H1 (cell line): ENCODE measurements around the gene MID1. TPM values are rescaled to one million over a fixed set of nuclear protein-coding genes. Genes with fewer than 3 reads are reported as not detected.

Source experiments
- CTCF ChIA-PET: fragments of 300-600 bp; sonication (Branson Sonifier 250); formaldehyde crosslinking; loops from one replicate; lab custom pipeline; 2021; ENCODE audit not compliant: partially characterized antibody; lab: Charles Lee
- POLR2A ChIA-PET: fragments of 300-600 bp; sonication (Branson Sonifier 250); formaldehyde crosslinking; loops from one replicate; lab custom pipeline; 2021; ENCODE audit warnings: inconsistent platforms; ENCODE audit not compliant: partially characterized antibody; lab: Charles Lee
- DNase-seq, 2 experiments: peaks; one replicate each; pipeline versions ENCODE4 v3.0.0 to v3.0.0-alpha.2; 2010 to 2022; ENCODE audit warnings: low spot score in 2 of 2, low read depth in 1 of 2, mixed read lengths in 1 of 2
- FAIRE-seq: peaks from 2 replicates; lab custom pipeline; 2011; peaks lifted over from hg19 to GRCh38; lab: Jason Lieb, UNC
- H2AFZ ChIP-seq: 2 replicates; pipeline ENCODE4 v1.8.1; 2012; ENCODE audit warnings: low read length, inconsistent platforms
- H2AK5ac ChIP-seq: 2 replicates; pipeline ENCODE4 v1.6.1; 2013; ENCODE audit warnings: low read depth, low read length
- H2BK120ac ChIP-seq: replicated peaks from 2 replicates; pipeline ENCODE3; 2013; ENCODE audit warnings: low read depth, low read length, inconsistent platforms
- H2BK12ac ChIP-seq: 2 replicates; pipeline ENCODE4 v1.6.1; 2013; ENCODE audit warnings: low read depth, low read length
- H2BK15ac ChIP-seq: 2 replicates; pipeline ENCODE4 v1.6.1; 2013; ENCODE audit warnings: low read length
- H2BK20ac ChIP-seq: 2 replicates; pipeline ENCODE4 v1.6.1; 2013; ENCODE audit warnings: low read length
- H2BK5ac ChIP-seq: 2 replicates; pipeline ENCODE4 v1.6.1; 2013; ENCODE audit warnings: low read depth, low read length
- H3K14ac ChIP-seq: 2 replicates; pipeline ENCODE4 v1.6.1; 2013; ENCODE audit warnings: inconsistent platforms; ENCODE audit not compliant: insufficient read length
- H3K18ac ChIP-seq: 2 replicates; pipeline ENCODE4 v1.6.1; 2013; ENCODE audit warnings: low read length; ENCODE audit errors: extremely low read depth
- H3K23ac ChIP-seq: 2 replicates; pipeline ENCODE4 v1.6.1; 2013; ENCODE audit warnings: inconsistent platforms; ENCODE audit not compliant: insufficient read length
- H3K23me2 ChIP-seq: 2 replicates; pipeline ENCODE4 v1.6.1; 2013; ENCODE audit warnings: low read depth, low read length
- H3K27ac ChIP-seq: 2 replicates; pipeline ENCODE4 v1.6.1; 2011; ENCODE audit warnings: low read depth, low read length, inconsistent platforms
- H3K27me3 ChIP-seq, 4 experiments: replicated peaks in 1 of 4; 1 replicate in 1 of 4; 2 replicates in 3 of 4; pipeline versions ENCODE4 v1.6.1 to v1.8.1; 2011 to 2013; ENCODE audit warnings: low read length in 3 of 4, mild to moderate bottlenecking in 3 of 4, inconsistent platforms in 2 of 4, mixed read lengths in 2 of 4, moderate library complexity in 1 of 4; ENCODE audit not compliant: control insufficient read depth in 3 of 4, insufficient read depth in 3 of 4; ENCODE audit errors: extremely low read depth in 1 of 4
- H3K36me3 ChIP-seq, 4 experiments: 2 replicates each; pipeline versions ENCODE4 v1.6.1 to v1.8.1; 2011 to 2013; ENCODE audit warnings: mild to moderate bottlenecking in 4 of 4, low read length in 3 of 4, moderate library complexity in 2 of 4, control low read depth in 1 of 4, inconsistent platforms in 1 of 4; ENCODE audit not compliant: insufficient read depth in 4 of 4, control insufficient read depth in 2 of 4
- H3K4ac ChIP-seq: replicated peaks from 2 replicates; pipeline ENCODE3; 2013; ENCODE audit warnings: low read length, low read depth, mixed read lengths, inconsistent platforms; ENCODE audit not compliant: insufficient read length
- H3K4me1 ChIP-seq, 4 experiments: replicated peaks in 1 of 4; 1 replicate in 1 of 4; 2 replicates in 3 of 4; pipeline versions ENCODE4 v1.6.1 to v1.8.1; 2011 to 2013; ENCODE audit warnings: low read length in 3 of 4, inconsistent platforms in 2 of 4, mixed read lengths in 1 of 4; ENCODE audit not compliant: insufficient read depth in 4 of 4, control insufficient read depth in 3 of 4
- H3K4me2 ChIP-seq, 2 experiments: 2 replicates each; pipeline versions ENCODE4 v1.6.1 to v1.8.1; 2011 to 2013; ENCODE audit warnings: low read depth in 2 of 2, low read length in 2 of 2, control low read depth in 1 of 2, inconsistent platforms in 1 of 2, mild to moderate bottlenecking in 1 of 2; ENCODE audit not compliant: insufficient read depth in 1 of 2
- H3K4me3 ChIP-seq, 4 experiments: fragments of 200-600, 300-600 bp in 1 of 4; sonication (generic), shearing (Covaris generic), sonication (Bioruptor Twin) in 1 of 4; 2 replicates each; pipeline versions ENCODE4 v1.5.1 to v1.8.1; 2011 to 2016; ENCODE audit warnings: low read length in 4 of 4, low read depth in 3 of 4, control low read depth in 2 of 4, inconsistent platforms in 2 of 4, mild to moderate bottlenecking in 2 of 4, mixed read lengths in 1 of 4, moderate library complexity in 1 of 4; ENCODE audit not compliant: insufficient read depth in 2 of 4; ENCODE audit errors: extremely low read depth in 1 of 4
- H3K56ac ChIP-seq: replicated peaks from 2 replicates; pipeline ENCODE3; 2013; ENCODE audit warnings: low read depth, mild to moderate bottlenecking, mixed read lengths, low read length, inconsistent platforms; ENCODE audit not compliant: insufficient read length
- H3K79me1 ChIP-seq: 2 replicates; pipeline ENCODE4 v1.6.1; 2013; ENCODE audit warnings: low read depth, low read length, control low read depth
- H3K79me2 ChIP-seq, 2 experiments: 2 replicates each; pipeline versions ENCODE4 v1.6.1 to v1.8.1; 2012 to 2013; ENCODE audit warnings: low read length in 2 of 2, mild to moderate bottlenecking in 2 of 2, inconsistent platforms in 1 of 2; ENCODE audit not compliant: insufficient read depth in 2 of 2, control insufficient read depth in 1 of 2
- H3K9ac ChIP-seq, 4 experiments: replicated peaks in 1 of 4; 1 replicate in 1 of 4; 2 replicates in 3 of 4; pipeline versions ENCODE4 v1.6.1 to v1.8.1; 2011 to 2013; ENCODE audit warnings: low read depth in 3 of 4, low read length in 3 of 4, control low read depth in 2 of 4, mild to moderate bottlenecking in 2 of 4, moderate library complexity in 2 of 4, inconsistent platforms in 1 of 4; ENCODE audit errors: extremely low read depth in 1 of 4
- H3K9me3 ChIP-seq, 2 experiments: 2 replicates each; pipeline versions ENCODE4 v1.6.1 to v1.8.1; 2012 to 2013; ENCODE audit warnings: mild to moderate bottlenecking in 2 of 2, moderate library complexity in 2 of 2, control low read depth in 1 of 2, inconsistent platforms in 1 of 2, low read depth in 1 of 2, low read length in 1 of 2, mixed read lengths in 1 of 2; ENCODE audit not compliant: insufficient read depth in 2 of 2
- H4K20me1 ChIP-seq, 2 experiments: replicated peaks in 1 of 2; 2 replicates each; pipeline versions ENCODE3 to v1.8.1; 2011 to 2013; ENCODE audit warnings: inconsistent platforms in 2 of 2, low read length in 2 of 2, mild to moderate bottlenecking in 1 of 2; ENCODE audit not compliant: insufficient read depth in 2 of 2, control insufficient read depth in 1 of 2
- H4K5ac ChIP-seq: 2 replicates; pipeline ENCODE4 v1.6.1; 2013; ENCODE audit warnings: low read length, low read depth, mixed read lengths, inconsistent platforms; ENCODE audit not compliant: insufficient read length
- H4K8ac ChIP-seq: 2 replicates; pipeline ENCODE4 v1.8.0; 2013; ENCODE audit warnings: mild to moderate bottlenecking, moderate library complexity, low read length, inconsistent platforms; ENCODE audit not compliant: insufficient read depth; ENCODE audit errors: extremely low read depth
- H4K91ac ChIP-seq: replicated peaks from 2 replicates; pipeline ENCODE3; 2013; ENCODE audit warnings: low read length, mixed read lengths, inconsistent platforms; ENCODE audit not compliant: insufficient read length
- CEBPB ChIP-seq: IDR thresholded peaks from 2 replicates; pipeline ENCODE4 v1.6.1; 2012; ENCODE audit warnings: low read depth, low read length
- CHD2 ChIP-seq: IDR thresholded peaks from 2 replicates; pipeline ENCODE4 v1.6.1; 2012; ENCODE audit warnings: low read length, improper control_type of control experiment
- EP300 ChIP-seq, 2 experiments: IDR thresholded peaks; 1 replicate in 1 of 2; 2 replicates in 1 of 2; pipeline ENCODE4 v1.6.1; 2011 to 2012; ENCODE audit warnings: low read depth in 2 of 2, low read length in 2 of 2, mild to moderate bottlenecking in 2 of 2, borderline replicate concordance in 1 of 2, inconsistent platforms in 1 of 2, moderate library complexity in 1 of 2
- JUND ChIP-seq: IDR thresholded peaks from 2 replicates; pipeline ENCODE4 v1.6.1; 2011; ENCODE audit warnings: mild to moderate bottlenecking, improper control_type of control experiment, low read length
- MAFK ChIP-seq: IDR thresholded peaks from 2 replicates; pipeline ENCODE4 v1.6.1; 2012; ENCODE audit warnings: low read depth, mild to moderate bottlenecking, improper control_type of control experiment, low read length
- POLR2AphosphoS5 ChIP-seq: IDR thresholded peaks from 2 replicates; pipeline ENCODE4 v1.6.1; 2011; ENCODE audit warnings: low read depth, low read length
- RNF2 ChIP-seq: fragments of 200-900, 300-1000 bp; sonication (generic); IDR thresholded peaks from 2 replicates; pipeline ENCODE4 v1.7.1; 2016; ENCODE audit warnings: borderline replicate concordance, low read depth, mild to moderate bottlenecking, antibody characterized with exemption, low read length; ENCODE audit not compliant: poor library complexity, severe bottlenecking; ENCODE audit errors: missing control alignments
- SIN3A ChIP-seq, 2 experiments: IDR thresholded peaks in 1 of 2; conservative IDR thresholded peaks in 1 of 2; 2 replicates each; pipeline ENCODE4 v1.6.1; 2011 to 2012; ENCODE audit warnings: low read length in 2 of 2, improper control_type of control experiment in 1 of 2, low read depth in 1 of 2, mild to moderate bottlenecking in 1 of 2
- TBP ChIP-seq: IDR thresholded peaks from 2 replicates; pipeline ENCODE4 v1.6.1; 2011; ENCODE audit warnings: low read depth, low read length, improper control_type of control experiment
- WGBS, 2 experiments: shearing (Covaris generic) in 1 of 2; methylation state at CpG; one replicate each; pipeline versions ENCODE4 v1.1.6 to v1.1.7; 2013 to 2015; ENCODE audit warnings: low lambda C conversion rate in 2 of 2, mixed read lengths in 2 of 2, inconsistent platforms in 1 of 2, low coverage in 1 of 2, missing lambda C conversion rate in 1 of 2; ENCODE audit not compliant: insufficient replicate concordance in 2 of 2, insufficient coverage in 1 of 2, insufficient read length in 1 of 2; ENCODE audit errors: extremely low coverage in 1 of 2, missing lambda C conversion rate in 1 of 2; 5-methylcytosine and 5-hydroxymethylcytosine counted together
- polyA plus RNA-seq, 7 experiments: library from polyadenylated mRNA; depleted of rRNA in 3 of 7; stranded (reverse) in 5 of 7; unstranded in 2 of 7; fragments of >200 nt in 5 of 7; fragments of 200-250 nt in 2 of 7; gene quantifications; 1 replicate in 5 of 7; 2 replicates in 1 of 7; 4 replicates in 1 of 7; pipeline versions ENCODE4 v1.2.1 to v1.2.3, GENCODE V29; 2011 to 2013; ENCODE audit warnings: missing spikeins in 2 of 7, mixed read lengths in 2 of 7
- total RNA-seq: library from RNA; stranded (reverse); fragmentation: NEBNext Ultra II Directional; extraction: Animal tissue kit (Norgen Biotek cat#: 25700); gene quantifications from 2 replicates; pipeline ENCODE4 v1.2.1, GENCODE V29; 2021
- TF ChIP-seq, protein P1 (sequence below), 3 experiments: IDR thresholded peaks; 1 replicate in 2 of 3; 2 replicates in 1 of 3; pipeline versions ENCODE4 v1.5.1 to v1.6.1; 2011; ENCODE audit warnings: low read length in 3 of 3, mild to moderate bottlenecking in 3 of 3, inconsistent platforms in 2 of 3, low read depth in 1 of 3, moderate library complexity in 1 of 3; ENCODE audit not compliant: insufficient read depth in 1 of 3; ENCODE audit errors: control extremely low read depth in 1 of 3

MID1 gene
- total and polyA plus RNA-seq, 2 of the 8 experiments (the other 6 are each of a cell fraction or from before 2014, with no cell fraction given) = 12.9 to 54.3 TPM

DNA sequence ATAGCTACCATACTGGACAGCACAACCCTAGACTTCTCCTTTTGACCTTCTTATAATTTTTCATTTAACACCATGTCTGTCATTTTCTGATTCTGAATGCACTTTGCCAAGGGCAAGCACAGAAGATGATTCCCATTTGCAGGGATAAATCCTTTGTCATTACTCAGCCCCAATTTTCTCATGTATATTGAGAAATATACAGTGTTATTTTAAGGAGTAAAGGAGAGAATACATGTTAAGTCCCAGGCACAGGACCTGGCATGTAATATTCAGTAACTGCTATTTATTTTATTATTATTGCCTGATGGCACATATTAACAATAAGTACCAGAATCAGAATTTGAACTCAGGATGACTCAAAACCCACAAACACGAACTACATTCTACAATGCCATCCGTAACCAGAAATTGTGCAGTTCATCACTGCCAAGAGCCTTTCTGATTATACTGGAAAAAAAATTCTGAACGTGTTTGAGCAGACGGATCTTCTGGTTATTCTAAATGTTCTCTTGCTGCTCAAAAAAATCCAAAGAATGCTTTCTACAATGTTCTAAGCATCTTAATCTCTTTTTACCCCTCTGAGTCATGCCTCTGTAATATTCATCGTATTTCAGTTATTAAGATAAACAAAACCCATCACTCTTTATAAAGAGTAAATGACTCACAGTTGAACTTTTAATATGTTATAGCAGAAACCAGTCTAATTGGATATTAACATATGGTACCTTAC is 170.0 kb downstream of the MID1 start:
- Histone ChIP-seq H3K4me3 (no peak overlapping the region), H2AK5ac (no peak overlapping the region), H4K91ac (no peak overlapping the region), H3K4me2 (no peak overlapping the region), H2BK20ac (no peak overlapping the region), H2BK12ac (no peak overlapping the region), H3K79me2 (no peaks in the 10 kb centered on the region), H3K14ac (no peak overlapping the region), H3K27ac (no peak overlapping the region), H3K36me3 (peaks cover 2 to 24% (median 12%) of the 10 kb centered on the region in 4 experiments; a peak in 7 of 8 replicates), H4K5ac (no peak overlapping the region), H2BK5ac (no peak overlapping the region), H2AFZ (no peak overlapping the region), H2BK120ac (no peak overlapping the region), H3K23me2 (no peaks in the 10 kb centered on the region), H3K4ac (no peak overlapping the region), H2BK15ac (no peak overlapping the region), H4K20me1 (no peaks in the 10 kb centered on the region), H3K27me3 (no peaks in the 10 kb centered on the region), H4K8ac (no peak overlapping the region), H3K9ac (no peak overlapping the region), H3K4me1 (no peaks in the 10 kb centered on the region), H3K9me3 (no peaks in the 10 kb centered on the region), H3K23ac (no peak overlapping the region), H3K18ac (no peak overlapping the region), H3K56ac (no peak overlapping the region), H3K79me1 (no peaks in the 10 kb centered on the region)
- CTCF ChIA-PET = no interaction called here
- 90% methylated on average over 5 of the region's 5 CpGs; no CpG with 5 or more reads in 1 of the 2 experiments for WGBS, 2 experiments
- no peak for DNase-seq
- FAIRE-seq = no peak
- POLR2A ChIA-PET = no interaction called here
- TF ChIP-seq CEBPB = no peak
- TF ChIP-seq MAFK = no peak
- TF ChIP-seq, protein P1, sequence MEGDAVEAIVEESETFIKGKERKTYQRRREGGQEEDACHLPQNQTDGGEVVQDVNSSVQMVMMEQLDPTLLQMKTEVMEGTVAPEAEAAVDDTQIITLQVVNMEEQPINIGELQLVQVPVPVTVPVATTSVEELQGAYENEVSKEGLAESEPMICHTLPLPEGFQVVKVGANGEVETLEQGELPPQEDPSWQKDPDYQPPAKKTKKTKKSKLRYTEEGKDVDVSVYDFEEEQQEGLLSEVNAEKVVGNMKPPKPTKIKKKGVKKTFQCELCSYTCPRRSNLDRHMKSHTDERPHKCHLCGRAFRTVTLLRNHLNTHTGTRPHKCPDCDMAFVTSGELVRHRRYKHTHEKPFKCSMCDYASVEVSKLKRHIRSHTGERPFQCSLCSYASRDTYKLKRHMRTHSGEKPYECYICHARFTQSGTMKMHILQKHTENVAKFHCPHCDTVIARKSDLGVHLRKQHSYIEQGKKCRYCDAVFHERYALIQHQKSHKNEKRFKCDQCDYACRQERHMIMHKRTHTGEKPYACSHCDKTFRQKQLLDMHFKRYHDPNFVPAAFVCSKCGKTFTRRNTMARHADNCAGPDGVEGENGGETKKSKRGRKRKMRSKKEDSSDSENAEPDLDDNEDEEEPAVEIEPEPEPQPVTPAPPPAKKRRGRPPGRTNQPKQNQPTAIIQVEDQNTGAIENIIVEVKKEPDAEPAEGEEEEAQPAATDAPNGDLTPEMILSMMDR (IDR thresholded peaks at IDR 0.05; ENCODE audit: control extremely low read depth in 1 of 3, insufficient read depth in 1 of 3, low read depth in 1 of 3, low read length in 3 of 3) = no peak
- TF ChIP-seq EP300 (IDR thresholded peaks at IDR 0.05; ENCODE audit: borderline replicate concordance in 1 of 2, low read depth in 2 of 2, low read length in 2 of 2) = no peak
- TF ChIP-seq POLR2AphosphoS5 = no peak
- no peak for TF ChIP-seq CHD2
- TF ChIP-seq JUND = no peak
- TF ChIP-seq RNF2 = no peak
- TF ChIP-seq TBP = no peak
- no peak for TF ChIP-seq SIN3A (conservative IDR thresholded peaks at IDR 0.05 in 1 of 2, IDR thresholded peaks at IDR 0.05 in 1 of 2; ENCODE audit: low read depth in 1 of 2, low read length in 2 of 2)
